Measurements from ENCODE around the gene GLCE.

DNA sequence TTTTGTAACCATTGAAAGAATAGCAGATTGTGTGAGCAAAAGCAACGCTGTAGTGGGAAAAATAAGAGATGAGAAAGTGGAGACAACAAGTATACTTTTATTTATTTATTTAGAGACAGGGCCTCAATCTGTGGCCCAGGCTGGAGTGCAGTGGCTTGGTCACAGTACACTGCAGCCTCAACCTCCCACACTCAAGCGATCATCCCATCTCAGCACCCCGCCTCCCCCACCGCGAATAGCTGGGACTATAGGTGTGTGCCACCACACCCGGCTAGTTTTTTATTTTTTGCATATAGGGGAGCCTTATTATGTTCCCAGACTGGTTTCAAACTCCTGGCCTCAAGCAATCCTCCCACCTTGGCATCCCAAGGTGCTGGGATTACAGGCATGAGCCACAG lies 1.6 kb upstream of the GLCE start:
- TF ChIP-seq POLR2A (IDR thresholded peaks at IDR 0.05) = no peak
- TF ChIP-seq, protein P1, sequence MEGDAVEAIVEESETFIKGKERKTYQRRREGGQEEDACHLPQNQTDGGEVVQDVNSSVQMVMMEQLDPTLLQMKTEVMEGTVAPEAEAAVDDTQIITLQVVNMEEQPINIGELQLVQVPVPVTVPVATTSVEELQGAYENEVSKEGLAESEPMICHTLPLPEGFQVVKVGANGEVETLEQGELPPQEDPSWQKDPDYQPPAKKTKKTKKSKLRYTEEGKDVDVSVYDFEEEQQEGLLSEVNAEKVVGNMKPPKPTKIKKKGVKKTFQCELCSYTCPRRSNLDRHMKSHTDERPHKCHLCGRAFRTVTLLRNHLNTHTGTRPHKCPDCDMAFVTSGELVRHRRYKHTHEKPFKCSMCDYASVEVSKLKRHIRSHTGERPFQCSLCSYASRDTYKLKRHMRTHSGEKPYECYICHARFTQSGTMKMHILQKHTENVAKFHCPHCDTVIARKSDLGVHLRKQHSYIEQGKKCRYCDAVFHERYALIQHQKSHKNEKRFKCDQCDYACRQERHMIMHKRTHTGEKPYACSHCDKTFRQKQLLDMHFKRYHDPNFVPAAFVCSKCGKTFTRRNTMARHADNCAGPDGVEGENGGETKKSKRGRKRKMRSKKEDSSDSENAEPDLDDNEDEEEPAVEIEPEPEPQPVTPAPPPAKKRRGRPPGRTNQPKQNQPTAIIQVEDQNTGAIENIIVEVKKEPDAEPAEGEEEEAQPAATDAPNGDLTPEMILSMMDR (IDR thresholded peaks at IDR 0.05) = no peak
